Gastroesophageal sphincter (tissue), 3 donors: ENCODE data around the gene CHRNA3.

Experiments
- CTCF ChIP-seq, 4 experiments: fragments of 200-600 bp in 2 of 4; fragments of 450-650 bp in 2 of 4; sonication (generic) in 1 of 4; IDR thresholded peaks; one replicate each; pipeline ENCODE4 v1.5.1; 2017 to 2019; ENCODE audit warnings: antibody characterized with exemption in 4 of 4, mild to moderate bottlenecking in 2 of 4, moderate library complexity in 2 of 4
- EP300 ChIP-seq: sonication (generic); formaldehyde crosslinking; IDR thresholded peaks from one replicate; pipeline ENCODE4 v1.6.1; 2017; ENCODE audit warnings: antibody characterized with exemption, mild to moderate bottlenecking
- POLR2AphosphoS5 ChIP-seq: sonication (generic); formaldehyde crosslinking; IDR thresholded peaks from one replicate; pipeline ENCODE4 v1.6.1; 2017; ENCODE audit warnings: antibody characterized with exemption

DNA sequence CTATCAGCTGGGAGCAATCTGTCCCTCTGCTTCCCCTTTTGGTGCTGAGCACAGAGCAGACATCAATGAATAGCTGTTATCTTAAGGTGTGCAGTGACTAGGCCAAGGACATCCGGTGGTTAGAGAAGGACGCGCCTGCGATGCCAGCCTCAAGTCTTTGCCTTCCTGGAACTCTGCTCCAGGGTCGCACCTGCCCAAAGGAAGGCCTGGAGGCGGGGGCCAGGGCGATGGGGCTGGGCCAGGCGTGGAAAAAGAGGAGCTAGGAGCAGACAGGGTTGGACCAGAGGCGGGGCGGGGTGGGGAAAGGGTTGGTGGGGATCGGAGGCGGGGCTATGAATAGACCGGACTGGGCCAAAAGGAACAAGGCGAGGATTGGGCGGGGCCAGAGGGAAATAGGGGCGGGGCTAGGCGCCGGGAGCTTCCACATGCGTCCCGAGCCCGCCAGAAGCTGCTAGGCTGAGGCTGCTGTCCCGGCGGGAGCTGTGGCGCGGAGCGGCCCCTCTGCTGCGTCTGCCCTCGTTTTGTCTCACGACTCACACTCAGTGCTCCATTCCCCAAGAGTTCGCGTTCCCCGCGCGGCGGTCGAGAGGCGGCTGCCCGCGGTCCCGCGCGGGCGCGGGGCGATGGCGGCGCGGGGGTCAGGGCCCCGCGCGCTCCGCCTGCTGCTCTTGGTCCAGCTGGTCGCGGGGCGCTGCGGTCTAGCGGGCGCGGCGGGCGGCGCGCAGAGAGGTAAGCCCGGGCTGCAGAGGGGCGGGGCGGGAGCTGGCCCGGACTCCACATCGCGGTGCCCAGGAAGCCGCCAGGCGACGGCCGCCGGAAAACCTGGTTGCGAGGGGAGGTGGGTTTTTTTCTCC lies 55.5 kb downstream of the CHRNA3 start, which contains the start of gene CHRNA5:
- TF ChIP-seq CTCF (IDR thresholded peaks at IDR 0.05): no peak
- TF ChIP-seq POLR2AphosphoS5: no peak
- TF ChIP-seq EP300: no peak
